Thoracic aorta (tissue), 2 donors: ENCODE data around the gene HTR1A. TPM values are rescaled to one million over a fixed set of nuclear protein-coding genes. Genes with fewer than 3 reads are reported as not detected.

Experiments used
- ATAC-seq: fragments of 150-250 bp; one replicate; pipeline ENCODE4 v1.8.0; 2017; ENCODE audit warnings: low read depth; ENCODE audit not compliant: insufficient number of reproducible peaks, low FRiP score
- DNase-seq: peaks from one replicate; pipeline ENCODE4 v3.0.0-alpha.2; 2020; ENCODE audit warnings: low spot score
- H3K27ac ChIP-seq, 2 donors: fragments of 200-600 bp; sonication (generic); 1 replicate in 1 of 2; 2 replicates in 1 of 2; pipeline ENCODE4 v1.5.1; 2016; ENCODE audit warnings: mild to moderate bottlenecking in 2 of 2, moderate library complexity in 2 of 2
- H3K27me3 ChIP-seq: fragments of 200-600 bp; sonication (generic); replicated peaks from 2 replicates; pipeline ENCODE4 v1.6.0; 2016; ENCODE audit warnings: mild to moderate bottlenecking; ENCODE audit not compliant: insufficient read depth
- H3K36me3 ChIP-seq: fragments of 200-600 bp; sonication (generic); one replicate; pipeline ENCODE4 v1.5.1; 2016
- H3K4me1 ChIP-seq, 2 donors: fragments of 200-600 bp; sonication (generic); 1 replicate in 1 of 2; 2 replicates in 1 of 2; pipeline versions ENCODE4 v1.5.1 to v1.6.0; 2016; ENCODE audit warnings: low read depth in 2 of 2, mild to moderate bottlenecking in 1 of 2; ENCODE audit not compliant: control insufficient read depth in 1 of 2
- H3K4me3 ChIP-seq: fragments of 200-600 bp; sonication (generic); 2 replicates; pipeline ENCODE4 v1.5.1; 2016; ENCODE audit warnings: mild to moderate bottlenecking
- H3K9me3 ChIP-seq: fragments of 200-600 bp; sonication (generic); 2 replicates; pipeline ENCODE4 v1.5.1; 2016
- total RNA-seq, 2 donors: library from RNA; depleted of rRNA; stranded (reverse); fragments of >200 nt; gene quantifications; one replicate each; pipeline versions ENCODE4 v1.1.0 to v1.2.3, GENCODE V29; 2016
- TF ChIP-seq, protein P1 (sequence below): fragments of 200-600 bp; sonication (generic); IDR thresholded peaks from one replicate; pipeline ENCODE4 v1.5.1; 2019; ENCODE audit warnings: antibody characterized with exemption

Gene HTR1A
- total RNA-seq, 2 donors from 2014 or later, result 0.78 TPM; not detected in 1

DNA sequence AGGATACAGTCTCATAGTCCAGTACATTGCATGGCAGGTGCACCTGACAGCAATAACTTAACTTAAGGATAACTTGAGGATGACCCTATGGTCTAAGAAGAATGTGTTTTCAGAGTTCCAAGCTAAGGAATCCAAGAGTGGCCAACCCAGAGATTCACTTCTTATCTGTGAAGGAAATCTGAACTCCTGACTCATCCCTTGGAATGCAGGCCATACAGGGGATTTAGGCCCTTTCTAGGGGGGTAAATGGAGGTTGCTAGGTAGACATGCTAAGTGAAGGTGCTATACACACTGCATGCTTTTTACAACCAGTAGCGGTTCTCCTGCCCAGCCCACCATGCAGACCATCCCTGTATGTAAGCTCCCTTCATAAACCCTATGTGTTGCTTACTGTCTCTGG is 50.4 kb downstream of the HTR1A start:
- no peaks in the 10 kb centered on the region for H3K36me3 ChIP-seq
- ATAC-seq (no peak), DNase-seq (no peak)
- no peak overlapping the region for H3K27ac ChIP-seq
- no peaks in the 10 kb centered on the region for H3K27me3 ChIP-seq
- TF ChIP-seq, protein P1, sequence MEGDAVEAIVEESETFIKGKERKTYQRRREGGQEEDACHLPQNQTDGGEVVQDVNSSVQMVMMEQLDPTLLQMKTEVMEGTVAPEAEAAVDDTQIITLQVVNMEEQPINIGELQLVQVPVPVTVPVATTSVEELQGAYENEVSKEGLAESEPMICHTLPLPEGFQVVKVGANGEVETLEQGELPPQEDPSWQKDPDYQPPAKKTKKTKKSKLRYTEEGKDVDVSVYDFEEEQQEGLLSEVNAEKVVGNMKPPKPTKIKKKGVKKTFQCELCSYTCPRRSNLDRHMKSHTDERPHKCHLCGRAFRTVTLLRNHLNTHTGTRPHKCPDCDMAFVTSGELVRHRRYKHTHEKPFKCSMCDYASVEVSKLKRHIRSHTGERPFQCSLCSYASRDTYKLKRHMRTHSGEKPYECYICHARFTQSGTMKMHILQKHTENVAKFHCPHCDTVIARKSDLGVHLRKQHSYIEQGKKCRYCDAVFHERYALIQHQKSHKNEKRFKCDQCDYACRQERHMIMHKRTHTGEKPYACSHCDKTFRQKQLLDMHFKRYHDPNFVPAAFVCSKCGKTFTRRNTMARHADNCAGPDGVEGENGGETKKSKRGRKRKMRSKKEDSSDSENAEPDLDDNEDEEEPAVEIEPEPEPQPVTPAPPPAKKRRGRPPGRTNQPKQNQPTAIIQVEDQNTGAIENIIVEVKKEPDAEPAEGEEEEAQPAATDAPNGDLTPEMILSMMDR, result no peak
- H3K4me3 ChIP-seq, result no peak overlapping the region
- H3K9me3 ChIP-seq, result no peaks in the 10 kb centered on the region
- no peaks in the 10 kb centered on the region for H3K4me1 ChIP-seq

Other genes starting within 250 kb of the HTR1A start
- 10 to 100 TPM; 46.6 to 51.1 TPM for gene RNF180, start 203.4 kb upstream of the HTR1A start, total RNA-seq